ENCODE results near the gene TMEM240.
"Not testable (repeated sequence)": the region's sequence is repeated elsewhere in the genome, so short reads cannot be mapped to it uniquely, and the experiment has no call there.

Gene TMEM240

GRCh38 chr1:1490633-1491230, 49.7 kb downstream of the TMEM240 start:
- no peak for DNase-seq

- no peak for DNase-seq
These were observed 50.6 kb downstream of the TMEM240 start for GRCh38 chr1:1489861-1490260.

GRCh38 chr1:1489231-1489630, 51.2 kb downstream of the TMEM240 start:
- no peak for DNase-seq

GRCh38 chr1:1487701-1488100, 52.7 kb downstream of the TMEM240 start:
- DNase-seq: no peak

- not testable (repeated sequence) for DNase-seq
These were observed 54.6 kb downstream of the TMEM240 start for GRCh38 chr1:1485755-1486317.

- DNase-seq: not testable (repeated sequence)
These were observed 55.3 kb downstream of the TMEM240 start for GRCh38 chr1:1484976-1485750.
